CD4-positive, alpha-beta T cell (primary cell): Measurements from ENCODE around the gene PPP2R2B. TPM values are rescaled to one million over a fixed set of nuclear protein-coding genes. Genes with fewer than 3 reads are reported as not detected.

Experiments
- ATAC-seq: fragments of 200-7000 bp; cut with Tn5 transposase; one replicate; pipeline ENCODE4 v1.10.0; 2022; ENCODE audit warnings: mild to moderate bottlenecking; ENCODE audit not compliant: poor library complexity
- CTCF ChIA-PET: fragments of 350-600 bp; sonication (Branson Sonifier 250); formaldehyde crosslinking; loops from one replicate; lab custom pipeline; 2021; ENCODE audit warnings: antibody characterized with exemption, inconsistent platforms; lab: Charles Lee
- POLR2A ChIA-PET: fragments of 350-600 bp; sonication (Branson Sonifier 250); formaldehyde crosslinking; loops from one replicate; lab custom pipeline; 2021; ENCODE audit warnings: antibody characterized with exemption, inconsistent platforms; lab: Charles Lee
- DNase-seq, 14 experiments: peaks; one replicate each; pipeline ENCODE4 v3.0.0-alpha.2; 2013 to 2020; ENCODE audit warnings: mixed read lengths in 2 of 14
- H3K27ac ChIP-seq, 2 donors: one replicate each; pipeline versions ENCODE4 v1.5.1 to v1.7.0; 2013; ENCODE audit warnings: low read length in 2 of 2, low read depth in 1 of 2, mild to moderate bottlenecking in 1 of 2
- H3K27me3 ChIP-seq, 2 experiments: 1 replicate in 1 of 2; 2 replicates in 1 of 2; pipeline versions ENCODE4 v1.6.1 to v1.7.0; 2013; ENCODE audit warnings: low read length in 2 of 2, control low read depth in 1 of 2, mild to moderate bottlenecking in 1 of 2, moderate library complexity in 1 of 2; ENCODE audit not compliant: insufficient read depth in 2 of 2, control insufficient read depth in 1 of 2
- H3K36me3 ChIP-seq: one replicate; pipeline ENCODE4 v1.6.1; 2013; ENCODE audit warnings: low read length, control low read depth; ENCODE audit not compliant: insufficient read depth
- H3K4me1 ChIP-seq: one replicate; pipeline ENCODE4 v1.6.1; 2013; ENCODE audit warnings: low read length, control low read depth; ENCODE audit not compliant: insufficient read depth
- H3K4me3 ChIP-seq: one replicate; pipeline ENCODE4 v1.5.1; 2013; ENCODE audit warnings: mild to moderate bottlenecking, low read length, moderate library complexity
- H3K9me3 ChIP-seq, 2 experiments: 1 replicate in 1 of 2; 2 replicates in 1 of 2; pipeline versions ENCODE4 v1.6.1 to v1.7.0; 2013; ENCODE audit warnings: low read length in 2 of 2, mild to moderate bottlenecking in 2 of 2, control low read depth in 1 of 2, moderate library complexity in 1 of 2; ENCODE audit not compliant: control insufficient read depth in 1 of 2, insufficient read depth in 1 of 2
- H3K27ac Mint-ChIP-seq: one replicate; pipeline ENCODE4 v1.8.0; 2020; ENCODE audit warnings: mixed read lengths
- H3K27me3 Mint-ChIP-seq: one replicate; pipeline ENCODE4 v1.8.0; 2021; ENCODE audit warnings: mixed read lengths
- H3K36me3 Mint-ChIP-seq: one replicate; pipeline ENCODE4 v1.8.0; 2021; ENCODE audit warnings: low read depth, mixed read lengths
- H3K4me1 Mint-ChIP-seq: one replicate; pipeline ENCODE4 v1.8.0; 2021; ENCODE audit warnings: low read depth, mixed read lengths
- H3K4me3 Mint-ChIP-seq: one replicate; pipeline ENCODE4 v1.8.0; 2020; ENCODE audit warnings: mild to moderate bottlenecking, mixed read lengths
- H3K9me3 Mint-ChIP-seq: one replicate; pipeline ENCODE4 v1.8.0; 2020; ENCODE audit warnings: mixed read lengths
- CTCF ChIP-seq: fragments of 200-600 bp; IDR thresholded peaks from one replicate; pipeline ENCODE4 v1.8.0; 2022; ENCODE audit warnings: antibody characterized with exemption, mild to moderate bottlenecking
- intact Hi-C, 2 experiments: fragments of 100-400 bp; cut with DNase I in 1 of 2; cut with micrococcal nuclease in 1 of 2; formaldehyde crosslinking; loops; one replicate each; pipeline versions ENCODE4 v1.15.1 to v1.9.0; 2023 to 2025; cut with DNase I, micrococcal nuclease
- total RNA-seq, 174 experiments: library from RNA in 2 of 174; stranded (reverse) in 2 of 174; gene quantifications; one replicate each; pipeline ENCODE4 v1.2.3 and lab custom pipeline; 2021 to 2026

Gene PPP2R2B
- total RNA-seq, 2 experiments from 2014 or later: 4.1 to 4.2 TPM

- no peak for TF ChIP-seq CTCF
- intact Hi-C loops: no loop called here
- no peaks in the 10 kb centered on the region for H3K36me3 ChIP-seq
- peaks cover 44% of the 10 kb centered on the region for H3K4me1 ChIP-seq
- no peaks in the 10 kb centered on the region for H3K9me3 ChIP-seq
- H3K27me3 ChIP-seq: no peaks in the 10 kb centered on the region
- no peaks in the 10 kb centered on the region for H3K27me3 Mint-ChIP-seq
- DNase-seq (no peak), ATAC-seq (no peak)
- H3K27ac ChIP-seq: no peak overlapping the region
- ChIA-PET POLR2A (interaction anchor here (0.9 kb wide), 1 partner anchor 11 kb away, joined by 3 read pairs; no protein-coding TSS in a partner anchor), CTCF (no interaction called here)
- H3K9me3 Mint-ChIP-seq: peaks cover 4% of the 10 kb centered on the region
- H3K4me3 Mint-ChIP-seq: no peak overlapping the region
- no peak overlapping the region for H3K27ac Mint-ChIP-seq
- H3K4me1 Mint-ChIP-seq: peaks cover 53% of the 10 kb centered on the region
- no peak overlapping the region for H3K4me3 ChIP-seq
- H3K36me3 Mint-ChIP-seq: no peaks in the 10 kb centered on the region
Observed at GRCh38 chr5:146755793-146756192, 122.8 kb downstream of the PPP2R2B start.

GRCh38 chr5:146754621-146755020 lies 123.9 kb downstream of the PPP2R2B start:
- H3K27ac Mint-ChIP-seq: peak overlapping the region; percentile 82

GRCh38 chr5:146753641-146754040 lies 124.9 kb downstream of the PPP2R2B start:
- H3K9me3 Mint-ChIP-seq: peaks cover 4% of the 10 kb centered on the region
- no peaks in the 10 kb centered on the region for H3K9me3 ChIP-seq
- POLR2A ChIA-PET: interaction anchor here (0.8 kb wide), 1 partner anchor 212 kb away, joined by 3 read pairs; no protein-coding TSS in a partner anchor
- no peaks in the 10 kb centered on the region for H3K36me3 Mint-ChIP-seq
- peaks cover 46% of the 10 kb centered on the region for H3K4me1 ChIP-seq
- no peaks in the 10 kb centered on the region for H3K27me3 ChIP-seq
- DNase-seq (peak in 3 of 14 experiments; percentile 13 to 71 (median 15)), ATAC-seq (no peak)
- CTCF ChIA-PET: interaction anchor here (0.5 kb wide), 1 partner anchor 55 kb away, joined by 3 read pairs; no protein-coding TSS in a partner anchor
- H3K4me1 Mint-ChIP-seq: peaks cover 52% of the 10 kb centered on the region
- no peaks in the 10 kb centered on the region for H3K27me3 Mint-ChIP-seq
- intact Hi-C loops: no loop called here
- no peak for TF ChIP-seq CTCF
- no peak overlapping the region for H3K4me3 ChIP-seq
- H3K4me3 Mint-ChIP-seq: peak overlapping the region; percentile 31
- H3K36me3 ChIP-seq: no peaks in the 10 kb centered on the region
- peak overlapping the region; percentile 82 for H3K27ac Mint-ChIP-seq
- H3K27ac ChIP-seq: peak overlapping the region in 1 of 2 donors; percentile 50

More at GRCh38 chr5:146754621-146755020, 123.9 kb downstream of the PPP2R2B start:
- no peaks in the 10 kb centered on the region for H3K36me3 Mint-ChIP-seq
- Histone ChIP-seq H3K27me3 (no peaks in the 10 kb centered on the region), H3K4me1 (peaks cover 49% of the 10 kb centered on the region), H3K4me3 (no peak overlapping the region), H3K9me3 (no peaks in the 10 kb centered on the region), H3K36me3 (no peaks in the 10 kb centered on the region), H3K27ac (peak overlapping the region in 1 of 2 donors; percentile 50)
- DNase-seq (no peak), ATAC-seq (no peak)
- peaks cover 59% of the 10 kb centered on the region for H3K4me1 Mint-ChIP-seq
- no peaks in the 10 kb centered on the region for H3K27me3 Mint-ChIP-seq
- no peak overlapping the region for H3K4me3 Mint-ChIP-seq
- ChIA-PET CTCF (no interaction called here), POLR2A (no interaction called here)
- intact Hi-C loops: no loop called here
- H3K9me3 Mint-ChIP-seq: peaks cover 4% of the 10 kb centered on the region
- no peak for TF ChIP-seq CTCF
